ENCODE measurements around the gene FUT8.

FUT8 gene

DNA sequence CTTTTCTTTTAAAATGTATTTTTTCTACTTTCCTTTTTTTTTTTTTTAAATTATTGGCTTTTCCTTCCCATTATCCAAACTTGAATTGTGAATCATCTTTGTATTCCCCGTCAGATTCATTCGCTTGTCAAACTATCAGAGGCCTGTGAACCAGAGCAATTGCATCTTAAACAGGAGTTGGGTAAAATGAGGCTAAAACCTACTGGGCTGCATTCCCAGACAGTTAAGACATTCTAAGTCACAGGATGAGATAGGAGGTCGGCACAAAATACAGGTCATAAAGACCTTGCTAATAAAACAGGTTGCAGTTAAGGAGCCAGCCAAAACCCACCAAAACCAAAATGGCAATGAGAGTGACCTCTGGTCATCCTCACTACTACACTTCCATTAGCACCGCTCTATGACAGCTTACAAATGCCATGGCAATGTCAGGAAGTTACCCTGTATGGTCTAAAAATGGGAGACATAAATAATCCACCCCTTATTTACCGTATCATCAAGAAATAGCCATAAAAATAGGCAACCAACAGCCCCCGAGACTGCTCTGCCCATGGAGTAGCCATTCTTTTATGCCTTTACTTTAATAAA lies 19.9 kb downstream of the FUT8 start:
- no peak for TF ChIP-seq TEAD4 (IDR thresholded peaks at IDR 0.05)
- TF ChIP-seq, protein P1, sequence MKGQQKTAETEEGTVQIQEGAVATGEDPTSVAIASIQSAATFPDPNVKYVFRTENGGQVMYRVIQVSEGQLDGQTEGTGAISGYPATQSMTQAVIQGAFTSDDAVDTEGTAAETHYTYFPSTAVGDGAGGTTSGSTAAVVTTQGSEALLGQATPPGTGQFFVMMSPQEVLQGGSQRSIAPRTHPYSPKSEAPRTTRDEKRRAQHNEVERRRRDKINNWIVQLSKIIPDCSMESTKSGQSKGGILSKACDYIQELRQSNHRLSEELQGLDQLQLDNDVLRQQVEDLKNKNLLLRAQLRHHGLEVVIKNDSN (IDR thresholded peaks at IDR 0.05): no peak

- TF ChIP-seq NFIC (IDR thresholded peaks at IDR 0.05) (no peak), FOXM1 (IDR thresholded peaks at IDR 0.05; ENCODE audit: borderline replicate concordance, low read depth) (no peak), YY1 (IDR thresholded peaks at IDR 0.05; ENCODE audit: low read depth) (no peak), EGR1 (IDR thresholded peaks at IDR 0.05) (no peak), CEBPB (IDR thresholded peaks at IDR 0.05) (no peak), RAD21 (IDR thresholded peaks at IDR 0.05; ENCODE audit: low read depth) (no peak), TEAD4 (IDR thresholded peaks at IDR 0.05) (no peak), TAF1 (IDR thresholded peaks at IDR 0.05; ENCODE audit: low read depth) (no peak), ZBTB7A (IDR thresholded peaks at IDR 0.05; ENCODE audit: low read depth) (no peak), EP300 (IDR thresholded peaks at IDR 0.05; ENCODE audit: borderline replicate concordance) (no peak), TCF12 (IDR thresholded peaks at IDR 0.05; ENCODE audit: low read depth) (no peak), CREB1 (IDR thresholded peaks at IDR 0.05; ENCODE audit: low read depth) (no peak)
- TF ChIP-seq, protein P2, sequence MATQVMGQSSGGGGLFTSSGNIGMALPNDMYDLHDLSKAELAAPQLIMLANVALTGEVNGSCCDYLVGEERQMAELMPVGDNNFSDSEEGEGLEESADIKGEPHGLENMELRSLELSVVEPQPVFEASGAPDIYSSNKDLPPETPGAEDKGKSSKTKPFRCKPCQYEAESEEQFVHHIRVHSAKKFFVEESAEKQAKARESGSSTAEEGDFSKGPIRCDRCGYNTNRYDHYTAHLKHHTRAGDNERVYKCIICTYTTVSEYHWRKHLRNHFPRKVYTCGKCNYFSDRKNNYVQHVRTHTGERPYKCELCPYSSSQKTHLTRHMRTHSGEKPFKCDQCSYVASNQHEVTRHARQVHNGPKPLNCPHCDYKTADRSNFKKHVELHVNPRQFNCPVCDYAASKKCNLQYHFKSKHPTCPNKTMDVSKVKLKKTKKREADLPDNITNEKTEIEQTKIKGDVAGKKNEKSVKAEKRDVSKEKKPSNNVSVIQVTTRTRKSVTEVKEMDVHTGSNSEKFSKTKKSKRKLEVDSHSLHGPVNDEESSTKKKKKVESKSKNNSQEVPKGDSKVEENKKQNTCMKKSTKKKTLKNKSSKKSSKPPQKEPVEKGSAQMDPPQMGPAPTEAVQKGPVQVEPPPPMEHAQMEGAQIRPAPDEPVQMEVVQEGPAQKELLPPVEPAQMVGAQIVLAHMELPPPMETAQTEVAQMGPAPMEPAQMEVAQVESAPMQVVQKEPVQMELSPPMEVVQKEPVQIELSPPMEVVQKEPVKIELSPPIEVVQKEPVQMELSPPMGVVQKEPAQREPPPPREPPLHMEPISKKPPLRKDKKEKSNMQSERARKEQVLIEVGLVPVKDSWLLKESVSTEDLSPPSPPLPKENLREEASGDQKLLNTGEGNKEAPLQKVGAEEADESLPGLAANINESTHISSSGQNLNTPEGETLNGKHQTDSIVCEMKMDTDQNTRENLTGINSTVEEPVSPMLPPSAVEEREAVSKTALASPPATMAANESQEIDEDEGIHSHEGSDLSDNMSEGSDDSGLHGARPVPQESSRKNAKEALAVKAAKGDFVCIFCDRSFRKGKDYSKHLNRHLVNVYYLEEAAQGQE (IDR thresholded peaks at IDR 0.05; ENCODE audit: low read depth): no peak
- TF ChIP-seq, protein P3, sequence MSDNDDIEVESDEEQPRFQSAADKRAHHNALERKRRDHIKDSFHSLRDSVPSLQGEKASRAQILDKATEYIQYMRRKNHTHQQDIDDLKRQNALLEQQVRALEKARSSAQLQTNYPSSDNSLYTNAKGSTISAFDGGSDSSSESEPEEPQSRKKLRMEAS (IDR thresholded peaks at IDR 0.05): no peak
- TF ChIP-seq, protein P1 (IDR thresholded peaks at IDR 0.05): no peak
Measured at GRCh38 chr14:65433157-65433556, 20.6 kb downstream of the FUT8 start.

DNA sequence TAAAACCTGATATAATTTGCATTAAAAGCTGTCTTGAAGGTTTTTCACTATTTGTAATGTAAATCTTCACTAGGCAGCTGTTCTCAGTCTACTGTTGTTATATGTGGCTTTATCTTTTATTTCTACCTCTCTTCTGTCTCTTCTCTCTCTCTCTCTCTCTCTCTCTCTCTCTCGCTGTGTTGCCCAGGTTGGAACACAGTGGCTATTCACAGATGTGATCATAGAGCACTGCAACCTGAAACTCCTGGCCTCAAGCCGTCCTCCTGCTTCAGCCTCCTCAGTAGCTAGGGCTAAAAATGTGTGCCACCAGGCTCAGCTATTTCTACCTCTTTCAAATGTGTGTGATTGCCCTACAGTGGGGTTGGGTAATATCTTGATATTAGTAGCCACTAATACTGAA lies 21.1 kb downstream of the FUT8 start:
- TF ChIP-seq TEAD4 (IDR thresholded peaks at IDR 0.05): no peak
- TF ChIP-seq ZBTB7A (IDR thresholded peaks at IDR 0.05; ENCODE audit: low read depth): no peak
- TF ChIP-seq NFIC (IDR thresholded peaks at IDR 0.05): no peak
- TF ChIP-seq, protein P2 (IDR thresholded peaks at IDR 0.05; ENCODE audit: low read depth): no peak
- TF ChIP-seq, protein P3 (IDR thresholded peaks at IDR 0.05): no peak
- TF ChIP-seq YY1 (IDR thresholded peaks at IDR 0.05; ENCODE audit: low read depth): no peak

DNA sequence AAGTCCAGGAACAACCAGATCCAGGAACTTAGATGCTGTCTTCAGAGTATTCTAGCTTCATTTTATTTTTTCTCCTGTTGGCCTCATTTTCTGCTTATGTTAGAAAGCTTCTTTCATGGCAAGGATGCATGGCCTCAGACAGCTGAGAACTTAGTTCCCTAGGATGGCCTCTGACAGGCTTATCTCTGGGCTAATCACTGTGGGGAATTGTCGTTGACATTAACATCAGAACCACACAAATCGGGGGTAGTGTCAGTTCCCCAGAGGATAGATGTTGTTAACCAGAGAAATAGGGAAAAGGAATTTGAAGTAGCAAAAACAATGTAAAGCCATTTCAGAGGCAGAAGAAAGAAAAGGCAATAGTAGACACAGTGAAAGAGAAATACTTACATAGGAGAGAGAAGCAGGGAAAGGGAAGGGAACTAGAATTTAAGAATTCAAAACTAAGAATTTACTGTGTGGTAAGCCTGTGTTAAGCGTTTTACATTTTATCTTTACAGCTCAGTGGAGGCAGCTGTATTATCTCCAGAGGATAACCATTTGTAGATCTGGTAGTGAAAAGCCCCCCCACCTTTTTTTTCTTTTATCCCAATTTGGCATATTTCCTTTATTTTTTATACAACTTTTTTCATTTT lies 21.8 kb downstream of the FUT8 start:
- no peak for TF ChIP-seq TCF12 (IDR thresholded peaks at IDR 0.05; ENCODE audit: low read depth)
- TF ChIP-seq, protein P1 (IDR thresholded peaks at IDR 0.05): no peak
- no peak for TF ChIP-seq NFIC (IDR thresholded peaks at IDR 0.05)
- TF ChIP-seq ZBTB7A (IDR thresholded peaks at IDR 0.05; ENCODE audit: low read depth): no peak
- no peak for TF ChIP-seq EGR1 (IDR thresholded peaks at IDR 0.05)
- TF ChIP-seq EP300 (IDR thresholded peaks at IDR 0.05; ENCODE audit: borderline replicate concordance): no peak
- TF ChIP-seq FOXM1 (IDR thresholded peaks at IDR 0.05; ENCODE audit: borderline replicate concordance, low read depth): no peak
- TF ChIP-seq YY1 (IDR thresholded peaks at IDR 0.05; ENCODE audit: low read depth): no peak
- TF ChIP-seq, protein P2 (IDR thresholded peaks at IDR 0.05; ENCODE audit: low read depth): no peak
- TF ChIP-seq RAD21 (IDR thresholded peaks at IDR 0.05; ENCODE audit: low read depth): no peak
- no peak for TF ChIP-seq TEAD4 (IDR thresholded peaks at IDR 0.05)
- no peak for TF ChIP-seq CEBPB (IDR thresholded peaks at IDR 0.05)
- TF ChIP-seq CREB1 (IDR thresholded peaks at IDR 0.05; ENCODE audit: low read depth): no peak
- TF ChIP-seq TAF1 (IDR thresholded peaks at IDR 0.05; ENCODE audit: low read depth): no peak
- TF ChIP-seq, protein P3 (IDR thresholded peaks at IDR 0.05): no peak

All from Ishikawa (cell line).